Esophagus (tissue), 2 donors: Measurements from ENCODE around the gene NFKBIE. TPM values are rescaled to one million over a fixed set of nuclear protein-coding genes. Genes with fewer than 3 reads are reported as not detected.
A peak's percentile ranks its signal among the peaks of the same experiment; 100 is the strongest.
"Not testable (repeated sequence)": the region's sequence is repeated elsewhere in the genome, so short reads cannot be mapped to it uniquely, and the experiment has no call there.

ENCODE experiments used
- H3K27ac ChIP-seq, 2 donors: one replicate each; pipeline ENCODE4 v1.5.1; 2013; ENCODE audit warnings: low read depth in 2 of 2, mild to moderate bottlenecking in 2 of 2, inconsistent platforms in 1 of 2, low read length in 1 of 2, moderate library complexity in 1 of 2
- H3K27me3 ChIP-seq, 2 donors: one replicate each; pipeline ENCODE4 v1.6.1; 2013; ENCODE audit warnings: low read length in 2 of 2, control low read depth in 1 of 2, mild to moderate bottlenecking in 1 of 2; ENCODE audit not compliant: insufficient read depth in 2 of 2, control insufficient read depth in 1 of 2
- H3K36me3 ChIP-seq, 2 donors: one replicate each; pipeline ENCODE4 v1.6.1; 2013; ENCODE audit warnings: low read length in 1 of 2; ENCODE audit not compliant: control insufficient read depth in 2 of 2, insufficient read depth in 2 of 2
- H3K4me1 ChIP-seq, 2 donors: one replicate each; pipeline ENCODE4 v1.6.1; 2013; ENCODE audit warnings: low read length in 1 of 2; ENCODE audit not compliant: control insufficient read depth in 2 of 2, insufficient read depth in 2 of 2
- H3K4me3 ChIP-seq, 2 donors: one replicate each; pipeline ENCODE4 v1.5.1; 2013; ENCODE audit warnings: low read length in 2 of 2, mild to moderate bottlenecking in 2 of 2, low read depth in 1 of 2, moderate library complexity in 1 of 2
- H3K9me3 ChIP-seq, 2 donors: one replicate each; pipeline ENCODE4 v1.6.1; 2013; ENCODE audit warnings: mild to moderate bottlenecking in 2 of 2, low read depth in 1 of 2, low read length in 1 of 2, moderate library complexity in 1 of 2; ENCODE audit not compliant: control insufficient read depth in 2 of 2, insufficient read depth in 1 of 2
- WGBS, 2 donors: extraction: QIAGEN DNeasy Blood & Tissue Kit; methylation state at CpG; one replicate each; pipeline ENCODE4 v1.1.7; 2013; 5-methylcytosine and 5-hydroxymethylcytosine counted together
- polyA plus RNA-seq, 2 donors: library from polyadenylated mRNA; stranded (reverse); fragments of 200-250 nt; gene quantifications; one replicate each; pipeline ENCODE4 v1.2.3, GENCODE V29; 2013
- donor health status: healthy with polysubstance abuse.
- donor health status: Bipolar disorder and iron deficiency.

The NFKBIE gene, protein sequence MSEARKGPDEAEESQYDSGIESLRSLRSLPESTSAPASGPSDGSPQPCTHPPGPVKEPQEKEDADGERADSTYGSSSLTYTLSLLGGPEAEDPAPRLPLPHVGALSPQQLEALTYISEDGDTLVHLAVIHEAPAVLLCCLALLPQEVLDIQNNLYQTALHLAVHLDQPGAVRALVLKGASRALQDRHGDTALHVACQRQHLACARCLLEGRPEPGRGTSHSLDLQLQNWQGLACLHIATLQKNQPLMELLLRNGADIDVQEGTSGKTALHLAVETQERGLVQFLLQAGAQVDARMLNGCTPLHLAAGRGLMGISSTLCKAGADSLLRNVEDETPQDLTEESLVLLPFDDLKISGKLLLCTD
- polyA plus RNA-seq: 1 to 10 TPM; 3.8 to 8.1 TPM

DNA sequence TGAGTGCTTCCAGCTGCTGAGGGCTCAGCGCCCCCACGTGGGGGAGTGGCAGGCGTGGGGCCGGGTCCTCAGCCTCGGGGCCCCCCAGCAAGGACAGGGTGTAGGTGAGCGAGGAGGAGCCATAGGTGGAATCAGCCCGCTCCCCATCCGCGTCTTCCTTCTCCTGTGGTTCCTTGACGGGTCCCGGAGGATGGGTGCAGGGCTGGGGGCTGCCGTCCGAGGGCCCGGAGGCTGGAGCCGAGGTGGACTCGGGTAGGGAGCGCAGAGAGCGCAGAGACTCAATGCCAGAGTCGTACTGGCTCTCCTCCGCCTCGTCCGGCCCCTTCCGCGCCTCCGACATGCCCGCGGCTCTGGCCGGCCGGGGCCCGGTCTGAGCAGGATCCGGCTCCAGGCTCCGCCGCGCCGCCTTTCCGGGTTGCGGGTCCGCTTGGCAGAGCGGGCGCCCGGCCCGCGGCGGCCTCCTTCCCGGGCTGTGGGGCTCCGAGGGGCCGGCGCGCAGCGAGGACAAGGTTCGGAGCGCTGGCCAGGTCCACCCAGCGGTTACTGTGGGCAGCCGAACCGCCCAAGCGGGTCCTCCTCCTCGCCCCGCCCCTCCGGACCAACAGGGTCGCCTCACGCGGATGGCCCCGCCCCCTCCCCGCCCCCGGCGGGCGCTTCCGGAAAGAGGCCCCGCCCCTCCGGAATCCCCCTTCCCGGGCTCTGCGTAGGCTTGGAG, at the start of gene NFKBIE:
NFKBIE (minus strand) TSS at position 545 of the 715 bp plus-strand sequence; CDS start at position 340, 205 bp downstream.
- Histone ChIP-seq H3K4me3 (peak within 1 kb of the TSS; percentile 68 to 72), H3K4me1 (peaks cover 7 to 22% of the 10 kb centered on the region in 2 donors), H3K36me3 (peaks cover 0 to 7% of the 10 kb centered on the region in 2 donors), H3K27ac (peak within 1 kb of the TSS; percentile 60 to 71), H3K9me3 (no peaks in the 10 kb centered on the region), H3K27me3 (peaks cover 0 to 3% of the 10 kb centered on the region in 2 donors)
- WGBS, 2 donors: 0 to 1% methylated on average over 55 to 72 of the region's 72 CpGs

DNA sequence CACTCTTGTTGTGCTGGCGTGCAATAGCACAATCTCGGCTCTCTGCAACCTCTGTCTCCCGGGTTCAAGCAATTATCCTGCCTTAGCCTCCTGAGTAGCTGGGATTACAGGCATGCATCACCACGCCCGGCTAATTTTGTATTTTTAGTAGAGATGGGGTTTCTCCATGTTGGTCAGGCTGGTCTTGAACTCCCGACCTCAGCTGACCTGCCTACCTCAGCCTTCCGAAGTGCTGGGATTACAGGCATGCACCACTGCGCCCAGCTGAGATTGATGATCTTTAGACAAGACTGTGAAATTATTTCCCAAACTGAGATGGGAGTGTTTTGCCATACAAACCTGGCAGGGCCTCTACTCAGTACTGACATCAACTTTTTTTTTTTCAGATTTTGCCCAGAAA, 49.3 kb upstream of the NFKBIE start:
- not testable (repeated sequence) for H3K27ac ChIP-seq, H3K27me3 ChIP-seq, H3K4me3 ChIP-seq, H3K9me3 ChIP-seq, H3K4me1 ChIP-seq
- H3K36me3 ChIP-seq: peaks cover 7 to 13% of the 10 kb centered on the region in 2 donors
- 90 to 91% methylated on average over 8 of the region's 8 CpGs for WGBS, 2 donors

DNA sequence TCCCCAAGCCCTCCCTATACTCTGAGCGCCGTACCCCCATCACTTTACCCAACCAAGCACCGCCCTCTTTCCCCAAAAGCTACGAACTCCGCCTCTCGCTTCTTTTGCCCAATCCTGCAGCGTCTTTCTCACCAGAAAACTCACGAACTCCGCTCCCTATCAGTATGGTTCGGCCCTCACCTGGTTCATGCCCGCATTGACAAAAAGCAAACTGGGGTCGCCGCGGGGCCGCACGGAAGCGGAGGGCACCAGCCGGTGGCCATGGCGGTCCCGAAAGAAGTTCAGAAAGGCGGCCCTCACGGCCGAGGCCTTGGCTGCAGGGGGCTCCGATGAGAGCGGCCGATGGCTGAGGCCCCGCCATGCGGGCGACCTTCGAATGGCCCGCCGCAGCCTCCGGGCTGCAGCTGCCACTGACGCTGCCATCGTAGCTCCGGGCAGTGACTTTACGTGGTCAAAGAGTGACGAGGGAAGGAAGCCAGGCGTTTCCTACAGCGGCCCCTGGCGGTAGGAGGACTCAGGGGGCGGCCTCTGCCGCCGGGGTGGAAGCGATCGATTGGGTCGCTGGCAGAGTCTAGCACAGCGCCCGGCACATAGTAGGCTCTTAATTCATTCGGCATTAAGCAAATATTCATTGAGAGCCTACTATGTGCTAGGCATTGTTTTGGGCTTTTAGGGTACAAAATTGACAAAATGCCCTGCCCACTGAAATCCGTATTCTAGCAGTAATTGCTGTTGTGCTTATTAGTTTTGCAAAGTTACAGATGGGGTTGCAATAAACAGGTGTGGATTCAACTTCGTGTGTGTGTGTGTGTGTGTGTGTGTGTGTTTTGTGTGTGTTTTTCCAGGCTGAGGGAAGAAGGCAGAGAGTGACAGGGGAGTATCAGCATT, 47.8 kb upstream of the NFKBIE start, which contains the start of gene AARS2:
AARS2 (minus strand) TSS at position 447 of the 888 bp plus-strand sequence; CDS start at position 423, 24 bp downstream.
- Histone ChIP-seq H3K27me3 (no peaks in the 10 kb centered on the region), H3K4me3 (peak within 1 kb of the TSS; percentile 72 to 93), H3K9me3 (no peaks in the 10 kb centered on the region), H3K36me3 (peaks cover 7 to 23% of the 10 kb centered on the region in 2 donors), H3K27ac (peak within 1 kb of the TSS; percentile 47 to 65), H3K4me1 (peaks cover 0 to 5% of the 10 kb centered on the region in 2 donors)
- WGBS, 2 donors: 2% methylated on average over 52 of the region's 52 CpGs

DNA sequence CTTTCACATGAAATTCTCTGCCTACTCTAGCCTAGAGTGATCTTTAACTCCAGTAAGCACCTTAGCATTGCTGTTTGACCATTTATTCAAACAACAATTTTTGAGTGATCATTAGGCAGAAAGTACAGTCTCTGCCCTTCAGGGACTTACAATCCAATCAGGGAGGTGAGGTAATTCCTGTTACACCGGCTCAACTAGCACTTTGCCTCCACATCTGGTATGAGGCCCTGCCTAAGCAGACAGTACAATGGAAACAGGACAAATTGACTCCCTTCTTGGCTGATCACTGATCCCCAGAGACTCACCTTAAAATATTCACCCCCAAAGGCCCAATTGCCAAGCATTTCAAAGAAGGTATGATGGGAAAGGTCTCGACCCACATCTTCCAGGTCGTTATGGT, 46.4 kb upstream of the NFKBIE start:
- Histone ChIP-seq H3K27ac (peak overlapping the region; percentile 41 to 47), H3K4me1 (peaks cover 0 to 5% of the 10 kb centered on the region in 2 donors), H3K9me3 (no peaks in the 10 kb centered on the region), H3K4me3 (peak overlapping the region in 1 of 2 donors; percentile 72), H3K27me3 (no peaks in the 10 kb centered on the region), H3K36me3 (peaks cover 7 to 31% of the 10 kb centered on the region in 2 donors)
- WGBS, 2 donors: 84 to 85% methylated on average over 3 of the region's 3 CpGs

DNA sequence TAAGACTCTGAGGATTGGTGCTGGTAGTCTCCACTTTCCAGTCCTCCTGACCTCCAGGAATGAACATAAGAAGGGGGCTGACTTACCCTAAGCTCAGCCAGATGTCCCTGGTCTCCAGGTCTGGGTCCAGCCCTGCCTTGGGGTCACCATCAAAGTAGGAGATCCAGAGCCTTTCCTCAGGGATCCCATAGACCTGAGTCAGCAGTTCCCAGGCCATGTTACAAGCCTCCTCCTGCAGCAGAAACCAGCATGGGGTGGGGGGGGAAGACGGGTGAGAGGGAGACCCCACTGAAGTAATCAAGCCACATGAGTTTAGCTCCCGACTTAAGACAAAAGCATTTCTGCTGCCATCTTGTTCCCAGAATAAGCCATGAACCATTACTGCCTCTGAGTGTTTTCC, 46.0 kb upstream of the NFKBIE start:
- no peaks in the 10 kb centered on the region for H3K27me3 ChIP-seq
- peaks cover 7 to 34% of the 10 kb centered on the region in 2 donors for H3K36me3 ChIP-seq
- H3K27ac ChIP-seq: peak overlapping the region; percentile 18 to 41
- H3K9me3 ChIP-seq: no peaks in the 10 kb centered on the region
- H3K4me3 ChIP-seq: no peak overlapping the region
- WGBS, 2 donors: 56 to 93% methylated on average over 2 of the region's 2 CpGs
- peaks cover 0 to 5% of the 10 kb centered on the region in 2 donors for H3K4me1 ChIP-seq

DNA sequence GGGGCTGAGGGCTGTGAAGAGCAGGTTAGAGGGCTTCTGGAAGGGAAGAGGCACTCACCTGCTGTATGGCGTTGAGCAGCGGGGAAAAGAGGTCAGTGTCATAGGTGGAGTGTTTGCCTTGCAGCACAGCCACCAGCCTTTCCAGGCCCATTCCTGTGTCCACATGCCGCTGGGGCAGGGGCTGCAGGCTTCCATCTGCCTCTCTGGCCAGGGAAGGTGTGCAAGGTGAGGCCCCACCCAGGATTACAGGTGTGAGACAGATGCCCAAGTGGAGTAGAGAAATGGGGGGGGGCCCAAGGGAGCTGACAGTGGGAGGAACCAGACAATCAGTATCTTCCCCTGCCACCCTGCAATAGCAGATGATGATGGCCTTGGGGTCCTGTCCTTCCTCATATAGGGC, 44.9 kb upstream of the NFKBIE start:
- H3K27ac ChIP-seq: no peak overlapping the region
- H3K4me1 ChIP-seq: peaks cover 0 to 5% of the 10 kb centered on the region in 2 donors
- H3K4me3 ChIP-seq: no peak overlapping the region
- peaks cover 11 to 45% of the 10 kb centered on the region in 2 donors for H3K36me3 ChIP-seq
- no peaks in the 10 kb centered on the region for H3K27me3 ChIP-seq
- 96 to 97% methylated on average over 3 of the region's 3 CpGs for WGBS, 2 donors
- no peaks in the 10 kb centered on the region for H3K9me3 ChIP-seq

DNA sequence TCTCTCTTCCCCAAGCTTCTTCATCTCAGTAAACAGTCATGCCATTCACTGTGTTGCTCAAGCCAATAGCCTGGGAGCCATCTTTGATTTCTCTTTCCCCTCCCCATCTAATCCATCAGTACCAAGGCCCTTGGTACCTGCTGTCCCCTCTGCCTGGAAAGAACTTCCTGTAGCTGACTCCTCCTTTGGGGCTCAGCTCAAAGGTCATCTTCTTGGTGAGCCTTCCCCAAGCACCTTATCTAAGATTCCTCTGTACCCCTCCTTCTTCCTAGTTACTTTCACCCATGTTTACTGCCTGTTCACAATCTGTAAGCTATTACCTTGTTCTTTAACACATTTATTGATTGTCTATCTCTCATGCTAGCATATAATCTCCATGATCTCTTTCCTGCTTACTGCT, 44.3 kb upstream of the NFKBIE start:
- no peaks in the 10 kb centered on the region for H3K9me3 ChIP-seq
- H3K4me3 ChIP-seq: no peak overlapping the region
- H3K36me3 ChIP-seq: peaks cover 11 to 50% of the 10 kb centered on the region in 2 donors
- peaks cover 0 to 5% of the 10 kb centered on the region in 2 donors for H3K4me1 ChIP-seq
- no peaks in the 10 kb centered on the region for H3K27me3 ChIP-seq
- H3K27ac ChIP-seq: no peak overlapping the region

DNA sequence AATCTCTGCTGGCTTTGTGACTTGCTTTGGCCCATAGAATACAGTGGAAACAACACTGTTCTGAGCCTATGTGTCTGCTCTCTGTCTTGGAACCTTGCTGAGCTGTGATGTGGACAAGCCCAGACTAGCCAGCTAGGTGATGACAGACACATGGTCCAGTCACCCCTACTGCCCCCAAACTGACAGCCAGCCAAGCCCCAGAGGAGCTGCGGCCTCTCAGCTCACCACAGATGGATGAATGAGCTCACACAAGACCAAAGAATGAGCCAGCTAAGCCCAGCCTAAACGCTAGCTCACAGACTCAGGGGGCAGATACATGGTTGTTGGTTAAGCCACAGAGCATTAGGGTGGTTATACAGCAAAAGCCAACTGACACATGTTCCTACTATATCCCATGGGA, 43.7 kb upstream of the NFKBIE start:
- no peaks in the 10 kb centered on the region for H3K27me3 ChIP-seq
- WGBS, 2 donors: 72 to 84% methylated on average over 2 of the region's 2 CpGs
- H3K9me3 ChIP-seq: no peaks in the 10 kb centered on the region
- no peak overlapping the region for H3K4me3 ChIP-seq
- peaks cover 11 to 55% of the 10 kb centered on the region in 2 donors for H3K36me3 ChIP-seq
- peaks cover 0 to 5% of the 10 kb centered on the region in 2 donors for H3K4me1 ChIP-seq
- no peak overlapping the region for H3K27ac ChIP-seq

DNA sequence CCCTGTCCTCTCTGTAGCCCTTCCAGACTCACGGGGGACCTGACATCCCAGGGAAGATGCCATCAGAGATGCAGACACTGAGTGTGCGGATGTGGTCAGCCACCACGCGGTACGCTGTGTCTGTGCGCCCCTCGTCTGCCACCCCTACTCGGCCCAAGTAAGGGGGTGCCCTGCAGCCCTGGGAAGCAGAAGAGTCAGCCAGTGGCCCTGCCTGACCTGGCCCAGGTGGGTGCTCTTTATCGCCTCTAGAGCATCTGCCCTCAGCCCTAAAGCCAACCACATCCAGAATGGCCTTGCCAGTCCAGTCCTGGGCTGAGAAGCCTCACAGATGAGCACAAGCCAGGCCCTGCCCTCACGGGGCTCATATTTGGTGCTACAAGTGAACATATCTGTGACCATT, 41.9 kb upstream of the NFKBIE start:
- no peaks in the 10 kb centered on the region for H3K9me3 ChIP-seq
- no peak overlapping the region for H3K4me3 ChIP-seq
- peaks cover 0 to 5% of the 10 kb centered on the region in 2 donors for H3K4me1 ChIP-seq
- no peaks in the 10 kb centered on the region for H3K27me3 ChIP-seq
- H3K36me3 ChIP-seq: peaks cover 14 to 73% of the 10 kb centered on the region in 2 donors
- no peak overlapping the region for H3K27ac ChIP-seq
- WGBS, 2 donors: 94 to 97% methylated on average over 10 of the region's 10 CpGs
